GM21576 (cell line): ENCODE measurements around the gene GFI1B.

Experiments
- ATAC-seq: cut with Tn5 transposase; IDR thresholded peaks from one replicate; pipeline ENCODE4 v1.9.1; 2021; ENCODE audit warnings: mild to moderate bottlenecking, moderate library complexity; ENCODE audit not compliant: unreplicated experiment

The GFI1B gene

GRCh38 chr9:132978451-132979131 lies at the start of gene GFI1B:
Gene GFI1B (plus strand): TSS chr9:132978694. CDS start chr9:132986679, 7,985 bp downstream.
- no peak for ATAC-seq

GRCh38 chr9:132931178-132931735 lies 47.2 kb upstream of the GFI1B start:
- ATAC-seq = no peak

GRCh38 chr9:132935026-132935425 lies 43.5 kb upstream of the GFI1B start:
- ATAC-seq = no peak

GRCh38 chr9:132937463-132937901 lies 41.0 kb upstream of the GFI1B start:
- ATAC-seq = no peak

- no peak for ATAC-seq
These were observed 39.3 kb upstream of the GFI1B start for GRCh38 chr9:132939169-132939568.

- ATAC-seq = no peak
These were observed 35.8 kb upstream of the GFI1B start for GRCh38 chr9:132942541-132943182.

GRCh38 chr9:132943651-132944293 lies 34.7 kb upstream of the GFI1B start:
- peak; percentile 6 for ATAC-seq

GRCh38 chr9:132944294-132945185 lies 34.0 kb upstream of the GFI1B start, which contains the start of gene TSC1:
Gene TSC1 (minus strand): TSS chr9:132944616. CDS start chr9:132928872, 15,744 bp downstream.
- ATAC-seq = peak; percentile 65

GRCh38 chr9:132945186-132946130 lies 33.0 kb upstream of the GFI1B start:
- ATAC-seq = no peak

GRCh38 chr9:132946211-132946610 lies 32.3 kb upstream of the GFI1B start:
- ATAC-seq = no peak

- no peak for ATAC-seq
These were observed 31.7 kb upstream of the GFI1B start for GRCh38 chr9:132946631-132947295.

- no peak for ATAC-seq
These were observed 30.7 kb upstream of the GFI1B start for GRCh38 chr9:132947756-132948155.

- ATAC-seq = no peak
These were observed 29.9 kb upstream of the GFI1B start for GRCh38 chr9:132948482-132949050.

GRCh38 chr9:132949709-132950108 lies 28.8 kb upstream of the GFI1B start:
- no peak for ATAC-seq

- no peak for ATAC-seq
These were observed 23.4 kb upstream of the GFI1B start for GRCh38 chr9:132955123-132955522.

GRCh38 chr9:132955768-132956167 lies 22.7 kb upstream of the GFI1B start:
- ATAC-seq = no peak

GRCh38 chr9:132957805-132958204 lies 20.7 kb upstream of the GFI1B start:
- ATAC-seq = no peak

GRCh38 chr9:132961002-132961401 lies 17.5 kb upstream of the GFI1B start:
- ATAC-seq = no peak

GRCh38 chr9:132965478-132965877 lies 13.0 kb upstream of the GFI1B start:
- no peak for ATAC-seq
